Erythroblast (primary cell): Measurements from ENCODE around the gene MARK3.

Experiments used
- GATA1 ChIP-seq: IDR thresholded peaks from 2 replicates; pipeline ENCODE4 v1.6.1; 2011; ENCODE audit warnings: low read depth, mild to moderate bottlenecking, control low read depth, low read length, moderate library complexity
- POLR2A ChIP-seq: IDR thresholded peaks from 2 replicates; pipeline ENCODE4 v1.6.1; 2011; ENCODE audit warnings: mild to moderate bottlenecking, low read length

GRCh38 chr14:103385152-103385928, at the start of gene MARK3:
- TF ChIP-seq POLR2A (peak; percentile 95), GATA1 (no peak)
